ENCODE results near the gene KCNG2.

The KCNG2 gene

GRCh38 chr18:79823120-79823519 is 25.4 kb downstream of the KCNG2 start:
- DNase-seq = no peak

DNA sequence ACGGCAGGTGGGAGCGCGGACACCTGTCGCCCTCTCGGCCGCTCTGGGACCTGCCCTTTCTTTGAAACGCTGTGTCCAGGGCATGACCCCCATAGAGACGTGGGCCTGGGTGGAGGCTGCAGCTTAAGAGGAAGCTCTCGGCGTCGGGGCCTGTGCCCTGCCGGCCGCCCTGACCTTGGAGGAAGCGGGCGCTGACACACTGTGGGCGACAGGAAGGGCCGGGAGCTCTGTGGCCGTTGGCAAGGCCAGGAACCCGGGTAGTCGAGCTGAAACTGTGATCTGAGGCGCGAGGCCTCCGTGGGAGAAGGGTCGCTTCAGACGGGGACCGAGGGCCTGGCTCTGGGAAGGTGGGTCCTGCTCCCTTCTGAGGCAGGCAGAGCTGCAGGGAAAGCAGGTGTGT is 28.2 kb downstream of the KCNG2 start:
- DNase-seq = no peak

- no peak for DNase-seq
Measured at GRCh38 chr18:79826966-79827365, 29.2 kb downstream of the KCNG2 start.

GRCh38 chr18:79828258-79828657 is 30.5 kb downstream of the KCNG2 start:
- no peak for DNase-seq

- DNase-seq = no peak
Measured at GRCh38 chr18:79829136-79829854, 31.6 kb downstream of the KCNG2 start.

DNA sequence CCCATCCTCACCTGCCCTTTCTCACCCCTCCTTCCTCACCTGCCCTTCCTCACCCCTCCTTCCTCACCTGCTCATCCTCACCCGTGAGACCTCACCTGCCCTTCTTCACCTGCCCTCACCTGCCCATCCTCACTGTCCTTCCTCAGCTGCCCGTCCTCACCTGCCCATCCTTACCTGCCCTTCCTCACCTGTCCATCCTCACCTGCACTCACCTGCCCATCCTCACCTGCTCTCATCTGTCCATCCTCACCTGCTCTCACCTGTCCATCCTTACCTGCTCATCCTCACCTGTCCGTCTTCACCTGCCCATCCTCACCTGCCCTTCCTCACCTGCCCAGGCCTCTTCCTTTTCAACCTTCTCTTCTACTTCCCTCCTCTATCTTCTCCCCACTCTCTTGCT is 34.4 kb downstream of the KCNG2 start:
- DNase-seq = no peak

- no peak for DNase-seq
Measured at GRCh38 chr18:79834834-79835233, 37.1 kb downstream of the KCNG2 start.

DNA sequence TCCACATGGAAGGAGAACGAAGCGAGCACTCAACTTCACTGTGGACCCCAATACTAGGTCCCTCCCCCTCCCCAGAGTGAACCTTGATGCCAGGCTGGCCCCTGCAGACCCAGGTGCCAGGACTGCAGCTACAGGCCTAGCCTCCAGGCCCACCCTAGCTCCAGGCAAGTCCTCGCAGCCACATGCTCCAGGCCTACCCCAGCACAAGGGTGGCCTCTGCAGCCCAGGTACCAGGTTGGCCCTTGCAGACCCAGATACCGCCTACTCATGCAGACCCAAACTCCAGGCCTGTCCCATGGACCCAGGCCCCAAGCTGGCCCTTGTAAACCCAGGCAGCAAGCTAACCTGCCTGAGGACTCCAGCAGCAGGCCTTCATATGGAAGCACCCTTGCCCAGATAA is 44.2 kb downstream of the KCNG2 start:
- DNase-seq = no peak

- no peak for DNase-seq
Measured at GRCh38 chr18:79844999-79845563, 47.3 kb downstream of the KCNG2 start.

- DNase-seq = no peak
Measured at GRCh38 chr18:79846936-79847557, 49.3 kb downstream of the KCNG2 start.

GRCh38 chr18:79847606-79848293 is 50.0 kb downstream of the KCNG2 start:
- no peak for DNase-seq

- DNase-seq = no peak
Measured at GRCh38 chr18:79848294-79848578, 50.5 kb downstream of the KCNG2 start.

DNA sequence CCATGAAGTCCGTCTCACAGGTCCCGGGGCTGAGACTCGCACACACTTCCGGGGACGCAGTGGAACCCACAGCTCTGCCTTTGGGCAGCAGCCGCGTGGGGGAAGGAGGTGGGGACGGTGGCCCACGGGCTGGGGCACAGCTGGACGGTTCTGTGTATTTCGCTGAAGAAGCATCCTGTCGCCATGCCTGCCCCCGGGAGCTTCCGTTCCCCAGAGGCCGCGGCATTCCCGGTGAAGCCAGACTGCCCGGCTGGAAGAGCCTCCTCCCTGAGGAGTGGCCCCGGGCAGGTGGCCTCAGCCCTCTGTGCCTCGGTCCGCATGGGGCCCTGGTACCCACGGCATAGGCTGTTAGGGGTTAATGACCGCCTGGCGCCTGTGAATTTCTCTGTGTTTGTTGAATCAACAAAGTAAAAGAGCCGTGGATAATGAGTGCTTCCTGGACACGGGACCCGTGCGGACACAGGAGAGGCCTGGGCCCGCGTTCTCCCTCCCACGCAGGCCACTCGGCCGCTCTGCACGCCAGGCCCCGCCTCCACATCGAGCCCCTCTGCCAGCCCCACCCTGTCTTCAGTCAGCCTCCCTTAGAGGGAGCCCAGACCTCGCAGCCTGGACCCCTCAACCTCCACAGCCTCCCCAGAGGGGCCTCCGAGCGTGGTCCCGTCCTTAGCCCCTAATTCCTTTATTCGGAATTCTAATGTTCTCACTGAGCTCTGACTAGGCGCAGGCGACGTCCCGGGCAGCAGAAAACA is 51.0 kb downstream of the KCNG2 start:
- DNase-seq = no peak

DNA sequence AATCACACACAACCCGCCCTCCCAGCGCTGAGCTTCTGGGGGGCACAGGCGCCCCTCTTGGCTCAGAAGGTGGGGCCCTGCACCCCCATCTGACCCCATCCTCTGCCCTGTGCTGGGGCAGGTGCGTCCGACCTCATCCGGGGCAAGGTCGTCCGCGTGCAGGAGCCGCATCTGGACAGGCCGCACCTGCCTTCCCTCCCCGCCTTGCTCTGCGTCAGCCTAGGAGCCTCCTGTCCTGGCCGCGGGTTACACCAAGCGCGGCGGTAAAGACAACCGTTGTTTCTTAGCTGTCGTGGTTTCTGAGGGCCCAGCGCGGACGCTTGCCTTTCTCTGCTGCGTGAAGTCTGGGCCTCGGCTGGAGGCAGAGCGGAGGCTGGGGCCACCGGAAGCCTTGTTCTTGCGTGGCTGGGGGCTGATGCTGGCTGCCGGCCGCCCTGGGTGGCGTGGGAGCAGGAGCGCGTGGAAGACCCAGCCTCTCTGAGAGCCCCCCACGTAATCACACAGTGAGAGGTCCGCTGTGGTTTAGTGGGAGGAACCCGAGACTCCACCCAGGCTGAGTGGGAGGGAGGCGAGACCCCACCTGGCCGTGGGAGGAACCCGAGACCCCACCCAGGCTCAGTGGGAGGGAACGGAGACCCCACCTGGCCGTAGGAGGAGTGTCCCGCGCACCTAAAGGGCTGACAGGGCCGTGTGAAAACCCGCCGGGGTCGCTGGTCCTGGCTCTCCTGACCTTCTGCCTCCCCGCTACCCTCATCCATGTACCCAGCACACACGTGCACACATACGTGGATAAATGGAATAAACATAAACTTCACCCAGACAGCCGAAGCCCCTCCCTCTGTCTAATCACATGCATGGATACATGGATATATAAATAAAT is 51.8 kb downstream of the KCNG2 start:
- no peak for DNase-seq

DNA sequence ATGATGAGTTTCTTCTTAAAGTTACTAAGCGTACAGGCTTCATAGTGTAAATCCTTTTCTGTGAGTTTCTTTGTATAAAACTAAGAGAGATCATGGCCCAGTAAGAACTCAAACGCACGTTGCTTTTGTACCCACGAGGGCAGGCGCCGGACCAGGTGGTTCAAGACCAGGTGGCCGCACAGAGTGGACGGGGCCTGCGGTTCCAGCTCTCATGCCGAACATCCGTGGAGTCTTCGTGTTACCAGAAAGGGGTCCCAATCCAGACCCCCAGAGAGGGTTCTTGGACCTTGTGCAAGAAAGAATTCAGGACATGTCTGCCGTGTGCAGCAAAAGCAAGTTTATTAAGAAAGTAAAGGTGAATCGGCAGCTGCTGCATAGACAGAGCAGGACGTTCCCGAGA is 53.0 kb downstream of the KCNG2 start:
- no peak for DNase-seq

DNA sequence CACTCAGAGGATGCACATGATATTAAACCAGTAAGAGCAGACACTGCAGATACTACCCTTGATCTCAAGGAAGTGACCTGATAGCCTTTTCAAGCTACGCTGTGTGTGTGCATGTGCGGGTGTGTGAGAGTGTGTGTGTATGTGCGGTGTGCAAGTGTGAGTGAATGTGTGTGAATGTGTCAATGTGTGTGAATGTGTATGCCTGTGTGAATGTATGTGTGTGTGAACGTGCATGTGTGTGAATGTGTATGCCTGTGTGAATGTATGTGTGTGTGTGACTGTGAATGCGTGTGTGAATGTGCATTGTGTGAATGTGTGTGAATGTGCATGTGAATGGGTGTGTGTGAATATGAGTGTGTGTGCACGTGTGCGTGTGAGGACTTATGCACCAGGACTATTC is 53.8 kb downstream of the KCNG2 start:
- no peak for DNase-seq

GRCh38 chr18:79851950-79852349 is 54.2 kb downstream of the KCNG2 start:
- no peak for DNase-seq

DNA sequence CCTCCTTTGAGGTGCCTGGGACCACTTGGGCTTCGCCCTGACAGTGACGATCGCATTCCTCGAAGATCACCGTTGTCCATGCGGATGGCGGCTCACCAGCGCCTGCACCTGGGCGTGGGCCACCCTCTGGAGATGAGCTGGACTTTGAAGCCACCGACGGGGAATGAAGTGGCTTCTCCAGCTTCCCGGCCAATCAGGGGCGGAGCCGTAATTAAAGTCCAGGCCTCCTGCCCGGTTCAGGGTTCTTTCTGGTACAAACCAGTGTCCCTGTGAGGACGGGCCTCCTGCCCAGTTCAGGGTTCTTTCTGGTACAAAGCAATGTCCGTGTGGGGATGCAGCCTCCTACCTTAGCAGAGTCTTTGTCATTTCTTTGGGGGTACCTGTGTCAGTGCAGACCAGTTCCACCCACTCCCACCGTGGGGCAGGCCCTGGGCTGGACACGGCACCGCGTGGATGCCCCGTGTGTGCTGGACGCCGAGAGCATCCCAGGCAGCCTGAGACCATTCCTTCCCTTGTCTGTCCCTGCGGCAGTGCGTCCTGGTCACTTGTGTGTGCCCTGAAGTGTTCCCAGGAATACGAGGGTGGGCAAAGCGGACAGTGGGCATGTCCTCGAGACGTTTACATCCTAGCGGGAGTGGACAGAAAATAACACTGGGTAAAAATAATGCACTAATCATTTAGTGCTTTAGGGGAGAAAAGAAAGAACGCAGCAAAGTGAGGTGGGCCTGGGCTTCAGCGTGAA is 55.0 kb downstream of the KCNG2 start:
- DNase-seq = no peak

DNA sequence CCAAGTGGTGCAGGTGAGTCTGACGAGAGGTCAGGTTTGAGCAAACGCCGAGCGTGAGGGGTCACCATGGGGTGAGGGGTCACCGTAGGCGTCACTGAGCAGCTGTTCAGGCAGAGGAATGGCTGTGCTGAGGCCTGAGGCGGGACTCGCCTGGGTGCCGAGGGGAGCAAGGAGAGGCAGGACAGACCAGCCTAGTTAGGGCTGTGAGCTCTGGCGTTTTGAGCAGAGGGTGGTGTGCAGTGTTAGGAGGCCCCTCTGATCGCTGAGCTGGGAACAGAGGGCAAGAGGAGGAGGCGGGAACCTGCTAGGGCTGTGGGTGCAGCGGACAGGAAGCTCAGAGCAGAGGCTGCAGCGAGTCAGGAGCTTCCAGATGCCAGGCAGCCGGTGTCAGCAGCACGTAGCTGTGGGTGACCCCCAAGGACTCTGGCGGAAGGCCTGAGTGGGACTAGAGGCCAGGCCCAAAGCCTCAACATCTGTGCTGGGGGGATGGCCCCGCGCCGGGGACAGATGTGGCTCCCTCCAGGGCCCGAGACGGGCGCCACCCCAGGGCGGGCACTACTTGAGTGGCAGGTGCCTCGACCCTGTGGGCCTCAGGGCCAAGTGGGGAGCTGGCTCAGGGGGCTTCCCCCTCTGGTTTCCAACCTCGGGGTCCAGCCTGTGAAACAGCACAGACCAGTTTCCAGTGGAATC is 55.7 kb downstream of the KCNG2 start:
- no peak for DNase-seq

DNA sequence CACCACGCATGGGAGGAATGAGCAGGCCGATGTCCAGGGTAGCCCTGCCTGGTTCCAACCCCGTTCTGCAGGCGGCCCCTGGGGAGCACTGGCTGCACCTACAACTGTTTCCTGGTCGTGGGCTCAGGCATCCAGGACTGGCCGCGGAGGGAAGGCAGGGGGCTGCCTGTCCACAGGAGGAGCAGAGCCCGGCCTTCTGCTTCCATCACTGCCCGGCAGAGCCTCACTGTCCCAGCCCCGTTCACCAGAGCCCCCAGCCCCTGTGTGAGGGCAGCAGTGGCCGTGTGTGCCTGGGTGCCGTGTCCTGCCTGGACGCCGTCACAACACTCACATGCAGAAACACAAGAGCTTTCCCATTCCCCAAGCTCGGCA is 56.2 kb downstream of the KCNG2 start:
- no peak for DNase-seq
